ENCODE results near the gene MRPL18. TPM values are rescaled to one million over a fixed set of nuclear protein-coding genes. Genes with fewer than 3 reads are reported as not detected.
"Not testable (repeated sequence)": the region's sequence is repeated elsewhere in the genome, so short reads cannot be mapped to it uniquely, and the experiment has no call there.

MRPL18 gene
- total RNA-seq, 1 donor from 2014 or later, result 69.8 TPM

GRCh38 chr6:159806021-159806458 is 15.8 kb downstream of the MRPL18 start:
- ATAC-seq (no peak), DNase-seq (ENCODE audit: missing footprints) (no peak)
- intact Hi-C loops (cut with DNase I), result no loop called here

GRCh38 chr6:159807150-159807858 is 17.0 kb downstream of the MRPL18 start:
- no peak for DNase-seq (ENCODE audit: missing footprints)
- no peak for ATAC-seq
- intact Hi-C loops (cut with DNase I), result no loop called here

- intact Hi-C loops (cut with DNase I), result no loop called here
- ATAC-seq, result no peak
- no peak for DNase-seq (ENCODE audit: missing footprints)
Observed at GRCh38 chr6:159808647-159809046, 18.4 kb downstream of the MRPL18 start.

- ATAC-seq (no peak), DNase-seq (ENCODE audit: missing footprints) (no peak)
- intact Hi-C loops (cut with DNase I), result no loop called here
Observed at GRCh38 chr6:159809149-159809548, 18.9 kb downstream of the MRPL18 start.

- intact Hi-C loops (cut with DNase I), result no loop called here
- ATAC-seq, result no peak
- DNase-seq (ENCODE audit: missing footprints), result no peak
Observed at GRCh38 chr6:159813781-159814180, 23.5 kb downstream of the MRPL18 start.

GRCh38 chr6:159815410-159815809 is 25.1 kb downstream of the MRPL18 start:
- ATAC-seq, result no peak
- DNase-seq (ENCODE audit: missing footprints), result no peak
- intact Hi-C loops (cut with DNase I), result no loop called here

GRCh38 chr6:159816775-159817174 is 26.5 kb downstream of the MRPL18 start:
- ATAC-seq; DNase-seq (ENCODE audit: missing footprints); intact Hi-C loops (cut with DNase I): not testable (repeated sequence)

- intact Hi-C loops (cut with DNase I), result no loop called here
Observed at GRCh38 chr6:159817951-159818739, 27.9 kb downstream of the MRPL18 start.

GRCh38 chr6:159819098-159819497 is 28.8 kb downstream of the MRPL18 start:
- intact Hi-C loops (cut with DNase I), result no loop called here
- no peak for ATAC-seq
- no peak for DNase-seq (ENCODE audit: missing footprints)

More at GRCh38 chr6:159817951-159818739, 27.9 kb downstream of the MRPL18 start:
- ATAC-seq (no peak), DNase-seq (ENCODE audit: missing footprints) (no peak)

- no peak for ATAC-seq
- no peak for DNase-seq (ENCODE audit: missing footprints)
- intact Hi-C loops (cut with DNase I), result no loop called here
Observed at GRCh38 chr6:159819932-159820640, 29.8 kb downstream of the MRPL18 start.

- intact Hi-C loops (cut with DNase I), result no loop called here
- ATAC-seq (no peak), DNase-seq (ENCODE audit: missing footprints) (no peak)
Observed at GRCh38 chr6:159821122-159821521, 30.9 kb downstream of the MRPL18 start.

GRCh38 chr6:159821726-159822125 is 31.5 kb downstream of the MRPL18 start:
- intact Hi-C loops (cut with DNase I), result no loop called here
- no peak for ATAC-seq
- DNase-seq (ENCODE audit: missing footprints), result no peak

- DNase-seq (ENCODE audit: missing footprints) (no peak), ATAC-seq (no peak)
- intact Hi-C loops (cut with DNase I), result no loop called here
Observed at GRCh38 chr6:159823953-159824352, 33.7 kb downstream of the MRPL18 start.

GRCh38 chr6:159824690-159825089 is 34.4 kb downstream of the MRPL18 start:
- intact Hi-C loops (cut with DNase I); ATAC-seq; DNase-seq (ENCODE audit: missing footprints): not testable (repeated sequence)

GRCh38 chr6:159826004-159826403 is 35.7 kb downstream of the MRPL18 start:
- ATAC-seq (no peak), DNase-seq (ENCODE audit: missing footprints) (no peak)
- intact Hi-C loops (cut with DNase I), result no loop called here

- no peak for DNase-seq (ENCODE audit: missing footprints)
- peak; percentile 58 for ATAC-seq
- intact Hi-C loops (cut with DNase I), result no loop called here
Observed at GRCh38 chr6:159826968-159827647, 36.8 kb downstream of the MRPL18 start.

GRCh38 chr6:159828074-159828473 is 37.8 kb downstream of the MRPL18 start:
- intact Hi-C loops (cut with DNase I), result no loop called here
- no peak for ATAC-seq

GRCh38 chr6:159829526-159829925 is 39.3 kb downstream of the MRPL18 start:
- ATAC-seq (no peak), DNase-seq (ENCODE audit: missing footprints) (no peak)
- intact Hi-C loops (cut with DNase I), result no loop called here

More at GRCh38 chr6:159828074-159828473, 37.8 kb downstream of the MRPL18 start:
- no peak for DNase-seq (ENCODE audit: missing footprints)

Data from Right ventricle myocardium inferior (tissue), 1 donor.